Parathyroid adenoma (tissue), 2 donors: ENCODE data around the gene NKAIN4.

Experiments
- H2AFZ ChIP-seq: fragments of 300-600 bp; sonication (generic); one replicate; pipeline ENCODE4 v1.7.0; 2017; ENCODE audit warnings: antibody characterized with exemption, mild to moderate bottlenecking
- H3K27ac ChIP-seq: fragments of 300-600 bp; sonication (generic); one replicate; pipeline ENCODE4 v1.7.0; 2017
- H3K27me3 ChIP-seq: fragments of 300-600 bp; sonication (generic); one replicate; pipeline ENCODE4 v1.7.0; 2017; ENCODE audit warnings: low read length; ENCODE audit not compliant: control insufficient read depth, insufficient read depth
- H3K36me3 ChIP-seq: fragments of 300-600 bp; sonication (generic); one replicate; pipeline ENCODE4 v1.7.0; 2017; ENCODE audit warnings: low read length; ENCODE audit not compliant: control insufficient read depth, insufficient read depth
- H3K4me1 ChIP-seq: fragments of 300-600 bp; sonication (generic); one replicate; pipeline ENCODE4 v1.7.0; 2017; ENCODE audit warnings: control low read depth
- H3K4me2 ChIP-seq: fragments of 300-600 bp; sonication (generic); one replicate; pipeline ENCODE4 v1.7.0; 2017; ENCODE audit warnings: low read length
- H3K4me3 ChIP-seq: fragments of 300-600 bp; sonication (generic); one replicate; pipeline ENCODE4 v1.7.0; 2017; ENCODE audit warnings: low read depth, low read length
- H3K79me2 ChIP-seq: fragments of 300-600 bp; sonication (generic); one replicate; pipeline ENCODE4 v1.7.0; 2017; ENCODE audit warnings: control low read depth
- H3K9ac ChIP-seq: fragments of 300-600 bp; sonication (generic); one replicate; pipeline ENCODE4 v1.7.0; 2017; ENCODE audit warnings: mild to moderate bottlenecking
- H3K9me3 ChIP-seq: fragments of 300-600 bp; sonication (generic); one replicate; pipeline ENCODE4 v1.7.0; 2017; ENCODE audit warnings: low read length; ENCODE audit not compliant: control insufficient read depth
- CTCF ChIP-seq: fragments of 300-600 bp; sonication (generic); IDR thresholded peaks from one replicate; pipeline ENCODE4 v1.7.0; 2017; ENCODE audit warnings: antibody characterized with exemption, mild to moderate bottlenecking
- donor health status: primary hyperparathyroidism.

NKAIN4 gene

GRCh38 chr20:63297796-63298572 lies 43.7 kb upstream of the NKAIN4 start:
- Histone ChIP-seq H3K9me3 (no peaks in the 10 kb centered on the region), H3K4me2 (no peak overlapping the region), H3K4me3 (no peak overlapping the region), H2AFZ (no peak overlapping the region), H3K27ac (no peak overlapping the region), H3K4me1 (no peaks in the 10 kb centered on the region), H3K27me3 (no peaks in the 10 kb centered on the region), H3K9ac (no peak overlapping the region), H3K36me3 (no peaks in the 10 kb centered on the region), H3K79me2 (no peaks in the 10 kb centered on the region)
- no peak for TF ChIP-seq CTCF

GRCh38 chr20:63297371-63297781 lies 43.1 kb upstream of the NKAIN4 start:
- Histone ChIP-seq H3K4me3 (no peak overlapping the region), H2AFZ (no peak overlapping the region), H3K9me3 (no peaks in the 10 kb centered on the region), H3K36me3 (no peaks in the 10 kb centered on the region), H3K27me3 (no peaks in the 10 kb centered on the region), H3K79me2 (no peaks in the 10 kb centered on the region), H3K4me1 (no peaks in the 10 kb centered on the region), H3K27ac (no peak overlapping the region), H3K4me2 (no peak overlapping the region), H3K9ac (no peak overlapping the region)
- TF ChIP-seq CTCF: no peak

- H3K4me2 ChIP-seq: no peak overlapping the region
- H3K4me3 ChIP-seq: no peak overlapping the region
- no peak overlapping the region for H3K27ac ChIP-seq
- H3K9ac ChIP-seq: no peak overlapping the region
- H3K79me2 ChIP-seq: no peaks in the 10 kb centered on the region
- no peaks in the 10 kb centered on the region for H3K9me3 ChIP-seq
- H3K27me3 ChIP-seq: no peaks in the 10 kb centered on the region
- no peaks in the 10 kb centered on the region for H3K36me3 ChIP-seq
- no peaks in the 10 kb centered on the region for H3K4me1 ChIP-seq
- TF ChIP-seq CTCF: no peak
- H2AFZ ChIP-seq: no peak overlapping the region
Observed at GRCh38 chr20:63296531-63297299, 42.5 kb upstream of the NKAIN4 start.

GRCh38 chr20:63295846-63296245 lies 41.6 kb upstream of the NKAIN4 start:
- H3K27ac ChIP-seq: no peak overlapping the region
- no peaks in the 10 kb centered on the region for H3K27me3 ChIP-seq

More at GRCh38 chr20:63295846-63296245, 41.6 kb upstream of the NKAIN4 start:
- Histone ChIP-seq H3K4me2 (no peak overlapping the region), H3K79me2 (no peaks in the 10 kb centered on the region), H2AFZ (peak overlapping the region; percentile 46), H3K9ac (no peak overlapping the region), H3K9me3 (no peaks in the 10 kb centered on the region), H3K4me1 (no peaks in the 10 kb centered on the region), H3K36me3 (no peaks in the 10 kb centered on the region), H3K4me3 (no peak overlapping the region)
- TF ChIP-seq CTCF: no peak
